Muscle of arm (tissue), 14 donors: ENCODE results near the gene MSMB. TPM values are rescaled to one million over a fixed set of nuclear protein-coding genes. Genes with fewer than 3 reads are reported as not detected.
"Not testable (repeated sequence)": the region's sequence is repeated elsewhere in the genome, so short reads cannot be mapped to it uniquely, and the experiment has no call there.

Source experiments
- DNase-seq: peaks from one replicate; pipeline ENCODE4 v3.0.0-alpha.2; 2013
- long read RNA-seq, 11 donors: transcript quantifications; one replicate each; lab custom pipeline, GENCODE V29; 2026
- polyA plus RNA-seq, 12 donors: library from polyadenylated mRNA; unstranded; fragments of 120-200 nt; gene quantifications; one replicate each; pipeline ENCODE4 v1.2.1, GENCODE V29; 2013; ENCODE audit not compliant: insufficient read length in 12 of 12

The MSMB gene
- polyA plus RNA-seq: not detected
- long read RNA-seq, donor 1: 0 reads
- long read RNA-seq, donor 2: 0 reads
- long read RNA-seq, donor 3: 0 reads
- long read RNA-seq, donor 4: 0 reads
- long read RNA-seq, donor 5: 0 reads
- long read RNA-seq, donor 6: 0 reads
- long read RNA-seq, donor 7: 0 reads
- long read RNA-seq, donor 8: 0 reads
- long read RNA-seq, donor 9: 0 reads
- long read RNA-seq, donor 10: 0 reads
- long read RNA-seq, donor 11: 0 reads

- DNase-seq: no peak
These were observed at the start of gene MSMB for GRCh38 chr10:46046261-46046660. Gene MSMB, minus strand, starts transcription at chr10:46046269. Its CDS starts 32 bp downstream, at chr10:46046237.

GRCh38 chr10:46094931-46095750 is 49.1 kb upstream of the MSMB start:
- no peak for DNase-seq

- DNase-seq: no peak
These were observed 48.1 kb upstream of the MSMB start for GRCh38 chr10:46094197-46094500.

- not testable (repeated sequence) for DNase-seq
These were observed 47.5 kb upstream of the MSMB start for GRCh38 chr10:46093316-46094196.

- no peak for DNase-seq
These were observed 46.5 kb upstream of the MSMB start for GRCh38 chr10:46092524-46093081.

- DNase-seq: no peak
These were observed 45.9 kb upstream of the MSMB start for GRCh38 chr10:46091828-46092523.

- no peak for DNase-seq
These were observed 45.2 kb upstream of the MSMB start for GRCh38 chr10:46091080-46091827.

GRCh38 chr10:46090258-46090812 is 44.3 kb upstream of the MSMB start:
- no peak for DNase-seq

GRCh38 chr10:46087381-46087780 is 41.3 kb upstream of the MSMB start:
- DNase-seq: not testable (repeated sequence)

- no peak for DNase-seq
These were observed 38.5 kb upstream of the MSMB start for GRCh38 chr10:46084321-46085165.

GRCh38 chr10:46080886-46081285 is 34.8 kb upstream of the MSMB start:
- no peak for DNase-seq

GRCh38 chr10:46079831-46080585 is 33.9 kb upstream of the MSMB start:
- no peak for DNase-seq

- no peak for DNase-seq
These were observed 31.8 kb upstream of the MSMB start for GRCh38 chr10:46077731-46078413.

- no peak for DNase-seq
These were observed 31.1 kb upstream of the MSMB start for GRCh38 chr10:46077141-46077554.

- no peak for DNase-seq
These were observed 29.8 kb upstream of the MSMB start for GRCh38 chr10:46075869-46076268.

GRCh38 chr10:46074196-46074946 is 28.3 kb upstream of the MSMB start:
- DNase-seq: no peak

- DNase-seq: no peak
These were observed 27.5 kb upstream of the MSMB start for GRCh38 chr10:46073564-46073963.
